ENCODE measurements around the gene FAH. TPM values are rescaled to one million over a fixed set of nuclear protein-coding genes. Genes with fewer than 3 reads are reported as not detected.
A peak's percentile ranks its signal among the peaks of the same experiment; 100 is the strongest.

FAH gene
- polyA plus RNA-seq, 3 donors, result 16.5 to 25.4 (median 24.0) TPM

DNA sequence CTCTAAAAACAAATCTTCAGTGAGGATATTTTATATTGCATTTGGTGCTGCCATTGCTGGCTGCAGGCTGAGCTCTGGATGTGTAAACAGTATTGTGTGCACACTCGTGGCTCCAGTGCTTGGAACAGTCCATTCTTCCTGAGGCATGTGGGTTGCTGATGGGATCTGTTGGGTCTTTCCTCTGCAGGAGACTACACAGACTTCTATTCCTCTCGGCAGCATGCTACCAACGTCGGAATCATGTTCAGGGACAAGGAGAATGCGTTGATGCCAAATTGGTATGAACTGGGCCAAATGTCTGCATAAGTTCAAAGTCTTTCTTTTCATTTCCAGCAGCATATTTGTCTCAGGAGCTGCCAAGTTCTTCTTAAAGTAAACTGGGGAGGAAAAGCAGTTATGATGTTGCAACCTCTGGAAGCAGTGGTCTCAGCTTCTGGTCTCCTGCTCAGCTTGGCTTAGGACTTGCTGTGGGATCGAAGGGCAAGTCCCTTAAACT, 9.3 kb downstream of the FAH start:
- Mint-ChIP-seq H3K36me3 (peaks cover 37 to 51% of the 10 kb centered on the region in 2 donors), H3K27ac (peak overlapping the region in 3 of 7 donors; percentile 50 to 91 (median 85)), H3K4me1 (peaks cover 33% of the 10 kb centered on the region), H3K27me3 (ENCODE audit: low read depth in 3 of 3) (peaks cover 0 to 5% (median 0%) of the 10 kb centered on the region in 3 donors), H3K9me3 (peaks cover 0 to 6% (median 1%) of the 10 kb centered on the region in 7 donors), H3K4me3 (no peak overlapping the region)
- no peaks in the 10 kb centered on the region for H4K20me1 ChIP-seq (ENCODE audit: insufficient read depth, low read length)
- peaks cover 0 to 28% of the 10 kb centered on the region in 2 donors for H3K36me3 ChIP-seq (replicated peaks in 1 of 2; ENCODE audit: control insufficient read depth in 1 of 2, insufficient read depth in 2 of 2, low read length in 2 of 2)
- TF ChIP-seq, protein P1, sequence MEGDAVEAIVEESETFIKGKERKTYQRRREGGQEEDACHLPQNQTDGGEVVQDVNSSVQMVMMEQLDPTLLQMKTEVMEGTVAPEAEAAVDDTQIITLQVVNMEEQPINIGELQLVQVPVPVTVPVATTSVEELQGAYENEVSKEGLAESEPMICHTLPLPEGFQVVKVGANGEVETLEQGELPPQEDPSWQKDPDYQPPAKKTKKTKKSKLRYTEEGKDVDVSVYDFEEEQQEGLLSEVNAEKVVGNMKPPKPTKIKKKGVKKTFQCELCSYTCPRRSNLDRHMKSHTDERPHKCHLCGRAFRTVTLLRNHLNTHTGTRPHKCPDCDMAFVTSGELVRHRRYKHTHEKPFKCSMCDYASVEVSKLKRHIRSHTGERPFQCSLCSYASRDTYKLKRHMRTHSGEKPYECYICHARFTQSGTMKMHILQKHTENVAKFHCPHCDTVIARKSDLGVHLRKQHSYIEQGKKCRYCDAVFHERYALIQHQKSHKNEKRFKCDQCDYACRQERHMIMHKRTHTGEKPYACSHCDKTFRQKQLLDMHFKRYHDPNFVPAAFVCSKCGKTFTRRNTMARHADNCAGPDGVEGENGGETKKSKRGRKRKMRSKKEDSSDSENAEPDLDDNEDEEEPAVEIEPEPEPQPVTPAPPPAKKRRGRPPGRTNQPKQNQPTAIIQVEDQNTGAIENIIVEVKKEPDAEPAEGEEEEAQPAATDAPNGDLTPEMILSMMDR (IDR thresholded peaks at IDR 0.05), result no peak
- intact Hi-C loops (cut with micrococcal nuclease), result loop anchor here in 1 of 2 donors (5.0 kb wide), 1 partner anchor 105 kb away; the partner anchor contains the start of gene ZFAND6
- H3K4me2 ChIP-seq (replicated peaks; ENCODE audit: extremely low read depth, low read length, poor library complexity, severe bottlenecking), result no peak overlapping the region
- no peaks in the 10 kb centered on the region for H3K27me3 ChIP-seq (ENCODE audit: control insufficient read depth in 2 of 2, insufficient read depth in 2 of 2, low read length in 2 of 2)
- H2AFZ ChIP-seq (ENCODE audit: insufficient read depth, low read depth, low read length, poor library complexity, severe bottlenecking), result no peak overlapping the region
- H3K4me1 ChIP-seq (ENCODE audit: control insufficient read depth in 1 of 2, insufficient read depth in 2 of 2, low read length in 2 of 2), result peaks cover 32 to 33% of the 10 kb centered on the region in 2 donors
- peak overlapping the region in 1 of 2 donors; percentile 89 for H3K27ac ChIP-seq (ENCODE audit: low read depth in 1 of 2, low read length in 2 of 2)
- no peak overlapping the region for H3K4me3 ChIP-seq (replicated peaks in 1 of 3; ENCODE audit: low read depth in 2 of 3, low read length in 3 of 3)
- DNase-seq, result no peak
- H3K79me2 ChIP-seq (ENCODE audit: insufficient read depth, low read length), result peaks cover 3% of the 10 kb centered on the region
- 0% methylated on average over 2 of the region's 6 CpGs for WGBS (ENCODE audit: insufficient coverage)
- no peak overlapping the region for H3K9ac ChIP-seq (ENCODE audit: insufficient read depth, low read length, poor library complexity, severe bottlenecking)
- no peaks in the 10 kb centered on the region for H3K9me3 ChIP-seq (replicated peaks in 1 of 2; ENCODE audit: control insufficient read depth in 1 of 2, insufficient read depth in 1 of 2, low read length in 2 of 2)

DNA sequence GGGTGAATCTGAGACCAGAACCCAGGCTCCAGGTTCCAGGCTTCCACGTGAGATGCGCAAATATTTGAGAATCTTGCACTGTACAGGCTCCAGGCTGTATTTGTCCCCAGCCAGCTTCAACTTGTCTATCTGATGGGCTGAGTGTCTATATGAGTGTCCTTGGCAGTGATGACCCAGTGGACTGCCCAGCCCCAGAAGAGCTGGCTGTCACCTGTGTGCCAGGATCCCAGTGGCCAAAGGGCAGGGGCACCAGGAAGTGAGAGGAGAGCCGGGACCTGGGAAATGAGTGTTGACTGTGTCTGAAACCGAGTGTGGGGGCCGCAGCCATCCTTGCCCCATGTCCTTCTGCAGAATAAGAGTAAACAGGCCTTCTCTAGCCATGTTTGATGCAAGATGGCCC, 10.4 kb downstream of the FAH start:
- WGBS (ENCODE audit: insufficient coverage), result 95% methylated on average over 2 of the region's 5 CpGs
- peak overlapping the region in 1 of 7 donors; percentile 79 for H3K27ac Mint-ChIP-seq
- H2AFZ ChIP-seq (ENCODE audit: insufficient read depth, low read depth, low read length, poor library complexity, severe bottlenecking), result no peak overlapping the region
- H3K27me3 ChIP-seq (ENCODE audit: control insufficient read depth in 2 of 2, insufficient read depth in 2 of 2, low read length in 2 of 2), result no peaks in the 10 kb centered on the region
- no peak overlapping the region for H3K4me3 ChIP-seq (replicated peaks in 1 of 3; ENCODE audit: low read depth in 2 of 3, low read length in 3 of 3)
- peaks cover 32 to 33% of the 10 kb centered on the region in 2 donors for H3K4me1 ChIP-seq (ENCODE audit: control insufficient read depth in 1 of 2, insufficient read depth in 2 of 2, low read length in 2 of 2)
- peaks cover 0 to 5% (median 0%) of the 10 kb centered on the region in 3 donors for H3K27me3 Mint-ChIP-seq (ENCODE audit: low read depth in 3 of 3)
- H4K20me1 ChIP-seq (ENCODE audit: insufficient read depth, low read length), result no peaks in the 10 kb centered on the region
- peaks cover under 1 to 28% of the 10 kb centered on the region in 2 donors for H3K36me3 ChIP-seq (replicated peaks in 1 of 2; ENCODE audit: control insufficient read depth in 1 of 2, insufficient read depth in 2 of 2, low read length in 2 of 2)
- H3K9ac ChIP-seq (ENCODE audit: insufficient read depth, low read length, poor library complexity, severe bottlenecking), result no peak overlapping the region
- H3K4me1 Mint-ChIP-seq, result peaks cover 33% of the 10 kb centered on the region
- intact Hi-C loops (cut with micrococcal nuclease), result loop anchor here in 1 of 2 donors (5.0 kb wide), 1 partner anchor 106 kb away; the partner anchor contains the start of gene ZFAND6
- no peak overlapping the region for H3K4me2 ChIP-seq (replicated peaks; ENCODE audit: extremely low read depth, low read length, poor library complexity, severe bottlenecking)
- no peak for DNase-seq
- H3K27ac ChIP-seq (ENCODE audit: low read depth in 1 of 2, low read length in 2 of 2), result peak overlapping the region in 1 of 2 donors; percentile 89
- TF ChIP-seq, protein P1 (IDR thresholded peaks at IDR 0.05), result no peak
- peaks cover 37 to 51% of the 10 kb centered on the region in 2 donors for H3K36me3 Mint-ChIP-seq
- H3K9me3 Mint-ChIP-seq, result peaks cover 0 to 6% (median 1%) of the 10 kb centered on the region in 7 donors
- H3K9me3 ChIP-seq (replicated peaks in 1 of 2; ENCODE audit: control insufficient read depth in 1 of 2, insufficient read depth in 1 of 2, low read length in 2 of 2), result no peaks in the 10 kb centered on the region
- no peak overlapping the region for H3K4me3 Mint-ChIP-seq
- no peaks in the 10 kb centered on the region for H3K79me2 ChIP-seq (ENCODE audit: insufficient read depth, low read length)
